GM23248 (cell line): ENCODE data around the gene CMIP. TPM values are rescaled to one million over a fixed set of nuclear protein-coding genes. Genes with fewer than 3 reads are reported as not detected.

Source experiments
- DNase-seq: peaks from one replicate; pipeline ENCODE4 v3.0.0-alpha.2; 2015
- H2AFZ ChIP-seq: fragments of 200-600 bp; sonication (generic); 2 replicates; pipeline ENCODE4 v1.6.1; 2016; ENCODE audit warnings: antibody characterized with exemption
- H3F3A ChIP-seq: fragments of 200-600 bp; sonication (generic); 2 replicates; pipeline ENCODE4 v1.6.1; 2016; ENCODE audit warnings: mild to moderate bottlenecking, antibody characterized with exemption, mixed run types; ENCODE audit not compliant: insufficient read depth
- H3K27ac ChIP-seq: fragments of 200-600 bp; sonication (generic); 2 replicates; pipeline ENCODE4 v1.5.1; 2016; ENCODE audit warnings: mild to moderate bottlenecking
- H3K27me3 ChIP-seq: fragments of 200-600 bp; sonication (generic); replicated peaks from 2 replicates; pipeline ENCODE4 v1.6.1; 2016; ENCODE audit warnings: mild to moderate bottlenecking; ENCODE audit not compliant: insufficient read depth
- H3K36me3 ChIP-seq: fragments of 200-600 bp; sonication (generic); 2 replicates; pipeline ENCODE4 v1.6.1; 2016; ENCODE audit warnings: low read depth, mild to moderate bottlenecking
- H3K4me1 ChIP-seq: fragments of 200-600 bp; sonication (generic); 2 replicates; pipeline ENCODE4 v1.6.1; 2016; ENCODE audit warnings: mild to moderate bottlenecking; ENCODE audit not compliant: insufficient read depth
- H3K4me2 ChIP-seq: fragments of 200-600 bp; sonication (generic); one replicate; pipeline ENCODE4 v1.6.1; 2016; ENCODE audit warnings: mild to moderate bottlenecking; ENCODE audit not compliant: unreplicated experiment
- H3K4me3 ChIP-seq: fragments of 200-600 bp; sonication (generic); 2 replicates; pipeline ENCODE4 v1.5.1; 2016; ENCODE audit warnings: mild to moderate bottlenecking
- H3K79me2 ChIP-seq: fragments of 200-600 bp; sonication (generic); 2 replicates; pipeline ENCODE4 v1.6.1; 2016; ENCODE audit warnings: mild to moderate bottlenecking; ENCODE audit not compliant: insufficient read depth
- H3K9ac ChIP-seq: fragments of 200-600 bp; sonication (generic); 2 replicates; pipeline ENCODE4 v1.6.1; 2016; ENCODE audit warnings: mild to moderate bottlenecking
- H3K9me2 ChIP-seq: fragments of 200-600 bp; sonication (generic); 2 replicates; pipeline ENCODE4 v1.6.1; 2016; ENCODE audit warnings: mixed run types, mild to moderate bottlenecking, moderate library complexity; ENCODE audit not compliant: insufficient read depth
- H3K9me3 ChIP-seq: fragments of 200-600 bp; sonication (generic); one replicate; pipeline ENCODE4 v1.6.1; 2017; ENCODE audit warnings: low read depth
- H4K20me1 ChIP-seq: fragments of 200-600 bp; sonication (generic); 2 replicates; pipeline ENCODE4 v1.6.0; 2016; ENCODE audit not compliant: insufficient read depth
- EZH2 ChIP-seq: fragments of 200-600 bp; sonication (generic); IDR thresholded peaks from 2 replicates; pipeline ENCODE4 v1.6.1; 2018; ENCODE audit warnings: antibody characterized with exemption, mild to moderate bottlenecking; ENCODE audit not compliant: insufficient read depth, poor library complexity, severe bottlenecking
- EZH2phosphoT487 ChIP-seq: fragments of 200-600 bp; sonication (generic); IDR thresholded peaks from 2 replicates; pipeline ENCODE4 v1.6.1; 2018; ENCODE audit warnings: antibody characterized with exemption, moderate library complexity, mild to moderate bottlenecking, low read depth; ENCODE audit not compliant: insufficient read depth
- WGBS, 2 experiments: methylation state at CpG; one replicate each; pipeline ENCODE4 v1.1.6; 2015 to 2017; ENCODE audit warnings: low lambda C conversion rate in 2 of 2, low coverage in 1 of 2; ENCODE audit errors: missing lambda C conversion rate in 2 of 2; 5-methylcytosine and 5-hydroxymethylcytosine counted together
- in situ Hi-C: fragments of 300-500 bp; cut with MboI; formaldehyde crosslinking; loops from 2 replicates; pipeline ENCODE4 v1.15.0; 2020
- polyA plus RNA-seq: library from polyadenylated mRNA; unstranded; fragments of >200 nt; fragmentation: Nextera tagmentation; extraction: Ambion mirVana; gene quantifications from 2 replicates; pipeline ENCODE4 v1.2.1, GENCODE V29; 2016
- total RNA-seq: library from RNA; depleted of rRNA; stranded (reverse); fragments of >200 nt; shearing (Covaris generic); gene quantifications from 2 replicates; pipeline ENCODE4 v1.2.3, GENCODE V29; 2014

The CMIP gene
- total and polyA plus RNA-seq, 2 experiments from 2014 or later, result 1.5 to 9.5 TPM

DNA sequence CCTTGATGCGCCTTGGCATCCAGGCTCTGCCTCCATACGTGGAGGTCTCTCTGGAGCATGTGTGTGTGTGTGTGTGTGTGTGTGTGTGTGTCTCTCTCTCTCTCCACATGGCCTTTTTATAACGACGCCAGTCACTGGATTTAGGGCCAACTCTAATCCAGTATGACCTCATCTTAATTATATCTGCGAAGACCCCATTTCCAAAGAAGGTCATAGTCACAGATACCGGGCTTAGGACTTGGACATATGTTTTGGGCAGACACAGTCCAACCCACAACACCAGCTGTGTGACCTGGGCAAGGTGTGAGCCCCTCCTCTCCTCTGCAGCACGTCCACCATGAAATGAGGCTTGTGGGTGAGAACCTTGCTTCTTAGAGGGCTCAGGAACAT is 196.1 kb downstream of the CMIP start:
- Histone ChIP-seq H3K9ac (no peak overlapping the region), H3K9me3 (no peaks in the 10 kb centered on the region), H3K4me1 (peaks cover 14% of the 10 kb centered on the region), H3K79me2 (peaks cover 40% of the 10 kb centered on the region; the same call in 1 of the 2 replicates), H3F3A (no peaks in the 10 kb centered on the region), H4K20me1 (no peaks in the 10 kb centered on the region), H2AFZ (no peak overlapping the region), H3K4me3 (no peak overlapping the region), H3K9me2 (no peaks in the 10 kb centered on the region), H3K36me3 (no peaks in the 10 kb centered on the region), H3K27me3 (no peaks in the 10 kb centered on the region), H3K4me2 (no peak overlapping the region), H3K27ac (no peak overlapping the region)
- no peak for DNase-seq
- in situ Hi-C loops, result no loop called here
- WGBS, 2 experiments, result 84 to 86% methylated on average over 7 of the region's 7 CpGs
- TF ChIP-seq EZH2 (no peak), EZH2phosphoT487 (no peak)

GRCh38 chr16:81641395-81642106 is 196.9 kb downstream of the CMIP start:
- H3K79me2 ChIP-seq, result peaks cover 42% of the 10 kb centered on the region; the same call in 1 of the 2 replicates
- no peak for TF ChIP-seq EZH2phosphoT487
- WGBS, 2 experiments, result 84 to 87% methylated on average over 18 of the region's 18 CpGs

DNA sequence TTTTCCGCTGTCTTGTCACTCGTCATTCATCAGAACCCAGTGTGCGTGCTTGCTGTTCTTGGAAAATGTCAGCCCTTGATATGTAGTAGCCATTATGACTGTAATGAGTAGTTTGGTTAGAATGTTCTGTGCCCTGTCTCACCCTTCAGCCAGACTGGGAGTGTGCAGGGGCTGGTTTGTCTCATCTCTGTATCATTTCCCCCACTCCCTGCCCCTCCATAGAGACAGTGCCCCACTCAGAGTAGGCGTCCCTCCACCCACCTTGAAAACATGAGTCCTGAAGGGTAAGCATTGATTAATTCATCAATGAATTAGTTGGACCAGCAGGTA is 197.5 kb downstream of the CMIP start:
- TF ChIP-seq EZH2, result no peak
- TF ChIP-seq EZH2phosphoT487, result no peak
- Histone ChIP-seq H3K4me1 (peaks cover 11% of the 10 kb centered on the region), H3K9ac (no peak overlapping the region), H3K4me3 (no peak overlapping the region), H3K79me2 (peaks cover 42% of the 10 kb centered on the region; the same call in 1 of the 2 replicates), H2AFZ (no peak overlapping the region), H3K9me3 (no peaks in the 10 kb centered on the region), H3K4me2 (no peak overlapping the region), H3F3A (0 out of 2 replicates have a peak, but pooled peaks cover 8% of the 10 kb centered on the region), H3K9me2 (no peaks in the 10 kb centered on the region), H3K27ac (no peak overlapping the region), H3K27me3 (no peaks in the 10 kb centered on the region), H4K20me1 (no peaks in the 10 kb centered on the region), H3K36me3 (no peaks in the 10 kb centered on the region)
- in situ Hi-C loops, result no loop called here
- no peak for DNase-seq
- 98 to 100% methylated on average over 4 of the region's 4 CpGs for WGBS, 2 experiments

More at GRCh38 chr16:81641395-81642106, 196.9 kb downstream of the CMIP start:
- in situ Hi-C loops, result no loop called here
- Histone ChIP-seq H2AFZ (no peak overlapping the region), H3K27me3 (no peaks in the 10 kb centered on the region), H3K4me1 (peaks cover 14% of the 10 kb centered on the region), H3K9ac (no peak overlapping the region), H3F3A (0 out of 2 replicates have a peak, but pooled peaks cover 3% of the 10 kb centered on the region), H3K27ac (no peak overlapping the region), H3K4me3 (no peak overlapping the region), H3K9me3 (no peaks in the 10 kb centered on the region), H3K9me2 (no peaks in the 10 kb centered on the region), H3K4me2 (no peak overlapping the region), H3K36me3 (no peaks in the 10 kb centered on the region), H4K20me1 (no peaks in the 10 kb centered on the region)
- DNase-seq, result no peak

DNA sequence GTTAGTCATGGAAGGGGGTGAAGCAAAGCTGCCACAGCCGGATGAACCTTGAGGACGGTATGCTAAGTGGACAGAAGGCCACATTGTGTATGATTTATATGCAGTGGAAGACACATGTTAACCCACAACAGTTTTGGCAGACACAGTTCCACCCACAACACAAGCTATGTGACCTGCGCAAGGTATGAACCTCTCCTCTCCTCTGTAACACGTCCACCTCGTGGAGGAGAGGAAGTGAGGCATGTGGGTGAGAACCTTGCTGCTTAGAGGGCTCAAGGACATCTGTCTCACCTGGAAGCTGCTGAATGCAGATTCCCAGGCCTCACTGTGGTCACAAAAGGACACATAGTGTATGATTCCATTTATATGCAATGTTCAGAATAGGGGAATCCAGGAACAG is 198.3 kb downstream of the CMIP start:
- Histone ChIP-seq H3K9ac (no peak overlapping the region), H3K4me1 (peaks cover 16% of the 10 kb centered on the region), H3F3A (0 out of 2 replicates have a peak, but pooled peaks cover 12% of the 10 kb centered on the region), H4K20me1 (no peaks in the 10 kb centered on the region), H3K36me3 (no peaks in the 10 kb centered on the region), H3K4me3 (no peak overlapping the region), H3K9me3 (no peaks in the 10 kb centered on the region), H3K4me2 (no peak overlapping the region), H3K27me3 (no peaks in the 10 kb centered on the region), H3K27ac (no peak overlapping the region), H2AFZ (no peak overlapping the region), H3K79me2 (peaks cover 40% of the 10 kb centered on the region; the same call in 1 of the 2 replicates), H3K9me2 (no peaks in the 10 kb centered on the region)
- in situ Hi-C loops, result no loop called here
- 96 to 97% methylated on average over 5 of the region's 5 CpGs for WGBS, 2 experiments
- no peak for DNase-seq
- no peak for TF ChIP-seq EZH2
- TF ChIP-seq EZH2phosphoT487, result no peak
